ENCODE data around the gene DTD1. TPM values are rescaled to one million over a fixed set of nuclear protein-coding genes. Genes with fewer than 3 reads are reported as not detected.

DTD1 gene
- total RNA-seq, 6 donors from 2014 or later, result 19.9 to 31.2 (median 24.8) TPM

GRCh38 chr20:18731940-18732339 is 144.1 kb downstream of the DTD1 start:
- Histone ChIP-seq H3K9me3 (no peaks in the 10 kb centered on the region), H3K27me3 (no peaks in the 10 kb centered on the region), H3K4me3 (no peak overlapping the region), H3K4me1 (no peaks in the 10 kb centered on the region), H3K36me3 (no peaks in the 10 kb centered on the region), H3K27ac (no peak overlapping the region)
- no peak for TF ChIP-seq POLR2A (IDR thresholded peaks at IDR 0.05)
- 91 to 95% methylated on average over 1 of the region's 1 CpG for WGBS, 2 donors
- ATAC-seq (ENCODE audit: low FRiP score in 2 of 2) (no peak), DNase-seq (no peak)

GRCh38 chr20:18734525-18735189 is 146.8 kb downstream of the DTD1 start:
- DNase-seq (no peak), ATAC-seq (ENCODE audit: low FRiP score in 2 of 2) (no peak)
- Histone ChIP-seq H3K4me3 (no peak overlapping the region), H3K36me3 (no peaks in the 10 kb centered on the region), H3K27me3 (no peaks in the 10 kb centered on the region), H3K4me1 (peaks cover 0 to 3% (median 0%) of the 10 kb centered on the region in 4 donors), H3K27ac (no peak overlapping the region), H3K9me3 (no peaks in the 10 kb centered on the region)
- 95 to 97% methylated on average over 6 of the region's 6 CpGs for WGBS, 2 donors
- no peak for TF ChIP-seq POLR2A (IDR thresholded peaks at IDR 0.05)
- TF ChIP-seq CTCF (IDR thresholded peaks at IDR 0.05), result no peak
- no peak for TF ChIP-seq EP300 (IDR thresholded peaks at IDR 0.05)
- TF ChIP-seq POLR2AphosphoS5 (IDR thresholded peaks at IDR 0.05), result no peak

GRCh38 chr20:18737140-18737539 is 149.3 kb downstream of the DTD1 start:
- ATAC-seq (ENCODE audit: low FRiP score in 2 of 2), result no peak
- H3K27me3 ChIP-seq, result no peaks in the 10 kb centered on the region
- DNase-seq, result no peak
- H3K9me3 ChIP-seq, result no peaks in the 10 kb centered on the region
- H3K27ac ChIP-seq, result no peak overlapping the region
- H3K4me1 ChIP-seq, result peaks cover 0 to 3% (median 0%) of the 10 kb centered on the region in 4 donors
- WGBS, 2 donors, result 95 to 97% methylated on average over 4 of the region's 4 CpGs
- H3K36me3 ChIP-seq, result no peaks in the 10 kb centered on the region
- TF ChIP-seq POLR2A (IDR thresholded peaks at IDR 0.05), result no peak
- TF ChIP-seq POLR2AphosphoS5 (IDR thresholded peaks at IDR 0.05), result no peak
- TF ChIP-seq CTCF (IDR thresholded peaks at IDR 0.05), result no peak
- no peak for TF ChIP-seq EP300 (IDR thresholded peaks at IDR 0.05)
- no peak overlapping the region for H3K4me3 ChIP-seq

- H3K27ac ChIP-seq, result no peak overlapping the region
- peak; percentile 21 to 34 for ATAC-seq (ENCODE audit: low FRiP score in 2 of 2)
- 77 to 79% methylated on average over 5 of the region's 5 CpGs for WGBS, 2 donors
Measured at GRCh38 chr20:18738055-18738454, 150.2 kb downstream of the DTD1 start.

GRCh38 chr20:18738888-18739287 is 151.0 kb downstream of the DTD1 start:
- Histone ChIP-seq H3K27me3 (no peaks in the 10 kb centered on the region), H3K9me3 (no peaks in the 10 kb centered on the region), H3K27ac (no peak overlapping the region), H3K4me3 (no peak overlapping the region), H3K4me1 (peaks cover 0 to 3% (median 0%) of the 10 kb centered on the region in 4 donors), H3K36me3 (peaks cover 0 to 2% (median under 1%) of the 10 kb centered on the region in 4 donors)
- no peak for DNase-seq
- ATAC-seq (ENCODE audit: low FRiP score in 2 of 2), result peak in 1 of 2 donors; percentile 7
- TF ChIP-seq CTCF (IDR thresholded peaks at IDR 0.05) (no peak), POLR2AphosphoS5 (IDR thresholded peaks at IDR 0.05) (no peak), POLR2A (IDR thresholded peaks at IDR 0.05) (no peak), EP300 (IDR thresholded peaks at IDR 0.05) (no peak)
- WGBS, 2 donors, result 96 to 100% methylated on average over 2 of the region's 2 CpGs

More at GRCh38 chr20:18738055-18738454, 150.2 kb downstream of the DTD1 start:
- no peak overlapping the region for H3K4me3 ChIP-seq
- H3K4me1 ChIP-seq, result peaks cover 0 to 3% (median 0%) of the 10 kb centered on the region in 4 donors
- no peaks in the 10 kb centered on the region for H3K27me3 ChIP-seq
- H3K9me3 ChIP-seq, result no peaks in the 10 kb centered on the region
- no peak for TF ChIP-seq POLR2A (IDR thresholded peaks at IDR 0.05)
- TF ChIP-seq POLR2AphosphoS5 (IDR thresholded peaks at IDR 0.05), result no peak
- no peak for TF ChIP-seq CTCF (IDR thresholded peaks at IDR 0.05)
- TF ChIP-seq EP300 (IDR thresholded peaks at IDR 0.05), result no peak
- no peaks in the 10 kb centered on the region for H3K36me3 ChIP-seq
- no peak for DNase-seq

Measured in upper lobe of left lung (tissue), 6 donors.